CD4-positive, alpha-beta T cell treated with Interleukin-6 for 4 hours (primary cell): Measurements from ENCODE around the gene AGBL2.

ENCODE experiments used
- DNase-seq: peaks from one replicate; pipeline ENCODE4 v3.0.0-alpha.2; 2020; ENCODE audit warnings: mixed read lengths

Gene AGBL2

DNA sequence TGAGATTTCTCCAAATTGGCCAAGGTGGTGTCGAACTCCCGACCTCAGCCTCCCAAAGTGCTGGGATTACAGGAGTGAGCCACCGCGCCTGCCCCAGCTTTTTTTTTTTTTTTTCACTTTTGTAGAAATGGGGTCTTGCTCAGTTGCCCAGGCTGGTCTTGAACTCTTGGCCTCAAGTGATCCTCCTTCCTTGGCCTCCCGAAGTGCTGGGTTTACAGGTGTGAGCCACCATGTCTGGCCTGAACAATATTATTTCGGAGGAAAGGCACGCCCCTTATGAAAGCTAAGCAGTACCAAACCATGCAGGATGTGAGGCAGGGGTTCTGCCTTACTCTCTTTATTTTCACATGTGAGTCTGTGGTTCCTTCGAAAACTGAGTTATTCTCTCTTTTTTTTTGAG is 88.9 kb downstream of the AGBL2 start:
- DNase-seq, result no peak

DNA sequence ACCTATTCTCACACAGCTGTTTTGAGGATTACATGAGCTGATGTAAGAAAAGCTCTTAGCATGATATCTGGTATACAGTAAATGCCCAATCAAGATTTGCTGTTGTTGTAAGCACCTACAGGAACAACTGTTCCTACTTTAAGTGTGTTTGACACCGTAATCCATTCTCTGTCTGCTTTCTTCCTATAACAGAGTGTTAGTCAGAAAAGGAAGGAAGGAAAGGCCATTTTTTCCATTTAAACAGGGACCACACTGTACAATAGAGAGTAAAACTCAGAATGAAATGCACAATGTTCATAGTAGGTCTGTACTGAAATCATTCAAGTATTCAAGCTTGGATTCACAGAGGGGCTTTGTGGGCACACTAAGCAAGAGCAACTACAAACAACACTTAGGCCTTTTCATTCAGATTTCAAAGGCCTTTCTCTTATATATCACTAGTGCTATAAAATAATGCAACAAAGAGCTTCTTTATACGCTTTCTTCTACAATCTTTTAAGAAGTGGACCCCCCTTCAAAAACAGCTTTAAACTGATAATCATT is 94.3 kb downstream of the AGBL2 start:
- DNase-seq, result no peak

DNA sequence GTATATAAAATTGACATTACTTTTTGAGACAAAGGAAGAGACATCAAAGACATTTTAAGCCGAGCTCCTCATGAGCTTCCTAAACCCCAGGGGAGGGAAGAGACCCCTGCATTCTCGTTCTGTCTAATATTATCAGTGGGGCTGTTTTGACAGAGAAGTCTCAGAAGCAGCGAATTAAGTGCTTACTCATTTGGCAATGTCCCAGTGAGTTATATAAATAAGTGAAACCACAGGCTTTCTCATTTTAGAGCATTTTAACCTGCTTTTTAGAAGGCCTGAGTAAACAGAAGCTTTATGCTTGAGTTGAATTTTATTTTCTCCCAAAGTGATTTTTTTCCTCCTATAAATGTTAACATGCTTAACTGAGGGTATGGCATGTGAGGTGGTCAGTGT is 97.8 kb downstream of the AGBL2 start:
- DNase-seq, result no peak

DNA sequence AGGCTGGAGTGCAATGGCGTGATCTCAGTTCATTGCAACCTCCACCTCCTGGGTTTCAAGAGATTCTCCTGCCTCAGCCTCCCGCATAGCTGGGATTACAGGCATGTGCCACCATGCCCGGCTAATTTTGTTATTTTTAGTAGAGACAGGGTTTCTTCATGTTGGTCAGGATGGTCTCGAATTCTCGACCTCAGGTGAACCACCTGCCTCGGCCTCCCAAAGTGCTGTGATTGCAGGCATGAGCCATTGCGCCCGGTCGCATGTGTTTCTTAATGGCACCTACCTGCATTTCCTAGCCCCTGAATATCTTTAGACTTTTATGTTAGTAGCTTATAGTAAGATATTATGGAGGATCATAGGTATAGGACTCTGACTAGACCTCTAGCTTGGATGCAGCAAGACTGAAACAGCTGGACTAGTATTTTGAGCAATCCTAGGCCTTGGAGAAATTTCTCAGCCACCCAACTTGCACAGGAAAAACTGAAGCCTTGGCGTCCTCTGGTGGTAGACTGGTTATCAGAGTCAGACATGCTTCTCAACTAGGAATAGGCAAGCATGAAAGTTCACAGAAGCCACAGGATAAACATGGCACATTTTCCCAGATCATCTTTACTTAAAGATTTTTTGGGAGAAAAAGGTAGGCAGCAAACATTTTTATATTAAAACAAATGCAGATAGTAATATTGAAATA is 98.3 kb downstream of the AGBL2 start:
- peak; percentile 13 for DNase-seq

- DNase-seq, result no peak
Measured at GRCh38 chr11:47615249-47615648, 99.9 kb downstream of the AGBL2 start.

DNA sequence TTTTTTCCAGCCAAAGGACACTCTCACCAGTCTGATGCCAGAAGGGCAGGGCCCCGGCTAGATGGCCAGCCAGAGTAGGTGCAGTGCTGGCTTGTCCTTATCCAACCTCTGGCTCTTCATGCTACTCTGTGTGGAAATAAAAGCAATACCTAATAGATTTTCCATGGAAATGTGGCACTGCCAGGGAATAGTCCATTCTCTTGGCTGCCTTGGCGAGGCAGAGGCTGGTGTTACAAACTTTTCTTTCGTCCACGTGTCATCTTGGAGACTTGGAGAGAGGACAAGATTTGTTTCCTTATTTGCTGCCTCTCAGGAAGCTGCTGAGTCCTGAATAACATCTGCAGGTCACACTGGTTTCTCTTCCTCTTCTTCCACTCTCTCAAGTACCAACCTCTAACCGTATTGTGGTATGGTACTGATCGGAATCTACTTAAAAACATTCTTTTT is 103.8 kb downstream of the AGBL2 start:
- DNase-seq, result no peak

DNA sequence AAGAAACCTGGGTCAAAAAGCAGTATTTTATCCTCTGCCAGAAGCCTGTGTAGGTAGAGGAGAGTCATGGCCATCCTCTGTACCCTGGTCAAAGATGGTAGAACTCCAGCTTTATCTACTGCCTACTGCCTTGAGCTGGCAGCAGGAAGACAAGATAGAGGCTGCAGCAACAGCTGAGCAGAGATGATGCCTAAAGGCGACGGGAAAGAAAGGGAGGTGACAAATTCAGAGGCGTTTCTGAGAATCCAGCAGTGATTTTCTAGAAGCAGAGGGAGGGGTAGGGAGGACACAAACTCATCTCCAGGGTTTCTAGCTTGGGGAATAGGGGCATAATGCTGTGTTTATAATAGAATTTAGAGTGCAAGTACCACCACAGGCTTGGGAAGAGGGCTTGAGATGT is 105.5 kb downstream of the AGBL2 start:
- DNase-seq, result no peak
